Left lung (tissue), 10 donors: Measurements from ENCODE around the gene LDB3. TPM values are rescaled to one million over a fixed set of nuclear protein-coding genes. Genes with fewer than 3 reads are reported as not detected.

Source experiments
- ATAC-seq: fragments of 200-7000 bp; cut with Tn5 transposase; one replicate; pipeline ENCODE4 v1.9.1; 2020; ENCODE audit warnings: moderate library complexity
- DNase-seq, 4 donors: peaks; one replicate each; pipeline ENCODE4 v3.0.0-alpha.2; 2013 to 2020
- H3K27ac ChIP-seq, 2 donors: fragments of 200-600 bp; sonication (generic) in 1 of 2; one replicate each; pipeline versions ENCODE4 v1.5.0 to v1.8.0; 2020 to 2021
- H3K27me3 ChIP-seq, 2 donors: fragments of 200-600 bp; sonication (generic) in 1 of 2; one replicate each; pipeline versions ENCODE4 v1.5.0 to v1.8.0; 2020 to 2021
- H3K36me3 ChIP-seq, 2 donors: fragments of 200-600 bp; sonication (generic) in 1 of 2; one replicate each; pipeline versions ENCODE4 v1.5.0 to v1.8.0; 2020 to 2021
- H3K4me1 ChIP-seq, 2 donors: fragments of 200-600 bp; one replicate each; pipeline ENCODE4 v1.8.0; 2021
- H3K4me3 ChIP-seq, 2 donors: fragments of 200-600 bp; sonication (generic) in 1 of 2; one replicate each; pipeline versions ENCODE4 v1.5.0 to v1.8.0; 2020 to 2021; ENCODE audit warnings: mild to moderate bottlenecking in 1 of 2
- H3K9me3 ChIP-seq, 2 donors: fragments of 200-600 bp; sonication (generic) in 1 of 2; one replicate each; pipeline versions ENCODE4 v1.5.0 to v1.8.0; 2020 to 2021
- CTCF ChIP-seq, 2 donors: fragments of 200-600 bp; sonication (generic) in 1 of 2; IDR thresholded peaks; one replicate each; pipeline versions ENCODE4 v1.5.0 to v1.8.0; 2021; ENCODE audit warnings: antibody characterized with exemption in 2 of 2
- intact Hi-C, 2 donors: fragments of 100-400 bp; cut with DNase I; formaldehyde crosslinking; loops; one replicate each; pipeline versions ENCODE4 v1.11.2 to v1.14.2; 2022
- polyA plus RNA-seq, 6 donors: library from polyadenylated mRNA; unstranded; fragments of 120-200 nt; gene quantifications; one replicate each; pipeline ENCODE4 v1.2.1, GENCODE V29; 2013; ENCODE audit not compliant: insufficient read length in 6 of 6
- total RNA-seq, 2 donors: library from RNA; stranded (reverse); fragmentation: NEBNext Ultra II Directional; extraction: Animal tissue kit (Norgen Biotek cat#: 25700); gene quantifications; one replicate each; pipeline ENCODE4 v1.2.1, GENCODE V29; 2021
- donor health status: DM: no; HTN: yes; CAD: no.
- donor health status: DM: no; HTN: no; CAD: no.

LDB3 gene
- total and polyA plus RNA-seq, 8 donors = 1.1 to 2.7 (median 1.3) TPM

DNA sequence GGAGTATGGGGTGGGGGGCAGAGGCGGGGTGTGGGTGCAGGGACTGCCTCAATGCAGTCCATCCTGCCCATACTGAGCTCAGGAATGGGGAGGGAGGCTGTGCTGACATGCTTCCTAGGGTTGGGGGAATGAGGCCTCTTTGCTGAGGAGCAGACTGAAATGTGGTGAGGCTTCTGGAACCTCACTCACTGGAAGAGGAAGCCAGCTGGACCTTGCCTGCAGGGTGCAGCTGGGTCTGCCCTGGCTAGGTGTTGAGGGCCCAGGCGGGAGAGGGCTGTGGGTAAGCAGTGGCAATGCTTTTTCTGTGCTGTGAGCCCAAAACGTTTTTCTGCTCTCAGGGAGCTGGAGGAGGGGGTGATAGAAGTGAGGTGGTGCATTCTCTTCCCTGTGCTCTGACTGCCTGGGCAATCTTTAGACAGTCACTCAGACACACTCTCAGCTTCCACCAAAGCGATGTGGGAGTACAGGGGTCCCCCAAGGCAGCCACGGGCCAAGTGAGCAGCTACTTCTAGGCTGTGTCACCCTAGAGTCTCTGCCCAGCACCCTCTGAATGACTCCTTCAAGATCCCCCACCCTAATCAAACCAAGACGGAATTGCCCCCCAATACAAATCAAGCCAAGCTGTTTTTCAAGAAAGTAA lies 47.0 kb downstream of the LDB3 start:
- H3K27ac ChIP-seq = no peak overlapping the region
- H3K27me3 ChIP-seq = peaks cover 0 to 23% of the 10 kb centered on the region in 2 donors
- no peaks in the 10 kb centered on the region for H3K36me3 ChIP-seq
- no peak for TF ChIP-seq CTCF (IDR thresholded peaks at IDR 0.05)
- no peak overlapping the region for H3K4me3 ChIP-seq
- H3K9me3 ChIP-seq = no peaks in the 10 kb centered on the region
- intact Hi-C loops = no loop called here
- ATAC-seq (no peak), DNase-seq (no peak)
- H3K4me1 ChIP-seq = peaks cover 5 to 10% of the 10 kb centered on the region in 2 donors

DNA sequence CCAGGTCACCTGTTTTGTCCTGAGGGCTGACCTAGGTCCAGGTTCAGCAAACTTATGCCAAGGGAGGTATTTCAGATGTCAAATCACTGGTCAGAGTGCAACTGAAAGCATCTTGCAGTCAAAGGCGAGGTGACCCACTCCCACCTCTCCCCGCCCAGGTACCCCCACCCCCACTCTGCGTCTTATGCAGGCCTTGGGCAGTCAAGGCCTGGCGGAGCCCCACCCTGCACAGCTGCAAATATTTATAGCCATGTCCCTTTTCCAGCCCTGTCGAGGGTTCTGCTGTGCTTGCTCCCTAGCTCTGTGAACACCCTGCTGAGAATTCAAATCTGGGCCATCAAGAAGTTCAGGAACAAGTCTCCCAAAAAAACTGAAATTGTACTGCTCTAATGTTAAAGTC lies 47.5 kb downstream of the LDB3 start:
- Histone ChIP-seq H3K36me3 (no peaks in the 10 kb centered on the region), H3K27ac (no peak overlapping the region), H3K4me1 (peaks cover 2 to 10% of the 10 kb centered on the region in 2 donors), H3K4me3 (no peak overlapping the region), H3K9me3 (no peaks in the 10 kb centered on the region), H3K27me3 (peaks cover 0 to 17% of the 10 kb centered on the region in 2 donors)
- DNase-seq (no peak), ATAC-seq (no peak)
- no peak for TF ChIP-seq CTCF (IDR thresholded peaks at IDR 0.05)
- intact Hi-C loops = no loop called here

DNA sequence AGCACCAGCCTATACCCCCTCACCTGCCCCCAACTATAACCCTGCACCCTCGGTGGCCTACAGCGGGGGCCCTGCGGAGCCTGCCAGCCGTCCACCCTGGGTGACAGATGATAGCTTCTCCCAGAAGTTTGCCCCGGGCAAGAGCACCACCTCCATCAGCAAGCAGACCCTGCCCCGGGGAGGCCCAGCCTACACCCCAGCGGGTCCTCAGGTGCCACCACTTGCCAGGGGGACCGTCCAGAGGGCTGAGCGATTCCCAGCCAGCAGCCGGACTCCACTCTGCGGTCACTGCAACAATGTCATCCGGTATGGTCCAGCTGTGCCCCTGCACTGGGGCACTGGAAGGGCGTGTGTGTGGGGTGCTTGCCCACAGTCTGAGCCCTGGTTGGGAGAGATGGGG lies 48.2 kb downstream of the LDB3 start:
- Histone ChIP-seq H3K4me1 (peaks cover 0 to 10% of the 10 kb centered on the region in 2 donors), H3K4me3 (no peak overlapping the region), H3K9me3 (no peaks in the 10 kb centered on the region), H3K27me3 (peaks cover 0 to 17% of the 10 kb centered on the region in 2 donors), H3K36me3 (no peaks in the 10 kb centered on the region), H3K27ac (no peak overlapping the region)
- no peak for DNase-seq
- intact Hi-C loops = no loop called here
- TF ChIP-seq CTCF (IDR thresholded peaks at IDR 0.05) = no peak
- ATAC-seq = no peak

DNA sequence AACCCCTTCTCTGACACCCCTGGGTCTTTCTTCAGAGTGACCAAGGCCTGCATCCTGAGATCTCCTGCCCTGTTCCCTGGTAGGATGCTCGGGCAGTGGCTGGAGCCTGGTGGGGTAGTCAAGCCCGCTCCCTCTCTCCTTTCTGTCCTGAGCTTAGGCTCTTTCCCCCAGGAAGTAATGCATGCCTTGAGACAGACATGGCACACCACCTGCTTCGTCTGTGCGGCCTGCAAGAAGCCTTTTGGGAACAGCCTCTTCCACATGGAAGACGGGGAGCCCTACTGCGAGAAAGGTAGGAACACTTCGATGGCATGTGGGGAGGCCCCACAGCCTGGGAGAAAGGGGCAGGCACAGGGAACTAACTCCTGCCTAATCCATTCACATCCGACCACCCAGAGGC lies 50.2 kb downstream of the LDB3 start:
- H3K27me3 ChIP-seq = peaks cover 0 to 21% of the 10 kb centered on the region in 2 donors
- DNase-seq (no peak), ATAC-seq (no peak)
- H3K9me3 ChIP-seq = no peaks in the 10 kb centered on the region
- intact Hi-C loops = no loop called here
- H3K4me3 ChIP-seq = no peak overlapping the region
- H3K36me3 ChIP-seq = no peaks in the 10 kb centered on the region
- no peaks in the 10 kb centered on the region for H3K4me1 ChIP-seq
- H3K27ac ChIP-seq = no peak overlapping the region
- no peak for TF ChIP-seq CTCF (IDR thresholded peaks at IDR 0.05)

DNA sequence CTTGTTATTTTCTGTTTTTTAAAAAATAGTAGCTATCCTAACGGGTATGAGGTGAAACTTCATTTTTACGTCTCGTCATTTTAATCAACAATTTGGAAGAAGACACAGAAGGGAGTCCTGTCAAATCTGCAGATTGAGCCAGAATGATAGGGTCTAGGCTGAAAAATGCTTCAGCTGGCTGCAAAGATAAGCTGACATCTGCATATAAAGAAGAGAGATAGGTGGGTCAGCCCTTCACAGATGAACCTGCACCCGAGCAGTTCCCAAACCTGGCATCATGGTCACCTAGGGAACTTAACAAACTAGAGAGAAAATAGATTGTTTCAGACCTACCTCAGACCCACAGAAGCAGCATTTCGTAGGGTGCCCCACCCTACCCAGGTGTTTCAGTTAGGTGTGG lies 52.9 kb downstream of the LDB3 start:
- no peak for TF ChIP-seq CTCF (IDR thresholded peaks at IDR 0.05)
- no peak for DNase-seq
- Histone ChIP-seq H3K27ac (no peak overlapping the region), H3K27me3 (peaks cover 0 to 21% of the 10 kb centered on the region in 2 donors), H3K4me1 (no peaks in the 10 kb centered on the region), H3K9me3 (no peaks in the 10 kb centered on the region), H3K4me3 (no peak overlapping the region), H3K36me3 (no peaks in the 10 kb centered on the region)
- ATAC-seq = no peak
- intact Hi-C loops = no loop called here
